Astrocyte of the cerebellum (primary cell): ENCODE measurements around the gene PTPRK.

Experiments used
- DNase-seq: peaks from one replicate; pipeline ENCODE4 v3.0.0-alpha.2; 2011; ENCODE audit warnings: low read depth
- H3K4me3 ChIP-seq: 2 replicates; pipeline ENCODE4 v1.5.1; 2011; ENCODE audit warnings: mild to moderate bottlenecking, low read depth, low read length, moderate library complexity
- in situ Hi-C: cut with HindIII; loops from 2 replicates; pipeline ENCODE4 v1.10.0; 2017; ENCODE audit warnings: low sequenced_read_pairs
- TF ChIP-seq, protein P1 (sequence below): IDR thresholded peaks from 2 replicates; pipeline ENCODE4 v1.5.1; 2012; ENCODE audit warnings: low read length, low read depth, moderate library complexity, mild to moderate bottlenecking; ENCODE audit errors: missing control alignments

Gene PTPRK

DNA sequence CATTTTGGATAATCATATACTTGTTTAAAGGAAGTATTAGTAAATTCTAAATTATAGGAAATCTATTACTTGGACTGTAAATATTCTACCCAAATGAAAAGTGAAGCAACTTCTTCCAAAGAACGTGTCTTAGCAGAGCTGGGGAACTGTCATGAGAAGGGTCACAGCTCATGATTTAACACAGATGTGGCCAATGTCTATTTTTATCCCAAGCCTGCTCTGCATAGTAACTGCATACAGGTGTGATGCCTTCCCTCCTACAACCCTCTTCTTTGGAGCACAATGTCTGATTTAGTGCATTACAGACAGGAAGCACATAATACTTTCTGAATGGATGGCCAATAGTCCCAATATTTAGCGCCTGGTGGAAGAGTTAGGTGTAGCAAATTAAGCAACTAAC, 480.9 kb downstream of the PTPRK start:
- DNase-seq: no peak
- H3K4me3 ChIP-seq: no peak overlapping the region
- TF ChIP-seq, protein P1, sequence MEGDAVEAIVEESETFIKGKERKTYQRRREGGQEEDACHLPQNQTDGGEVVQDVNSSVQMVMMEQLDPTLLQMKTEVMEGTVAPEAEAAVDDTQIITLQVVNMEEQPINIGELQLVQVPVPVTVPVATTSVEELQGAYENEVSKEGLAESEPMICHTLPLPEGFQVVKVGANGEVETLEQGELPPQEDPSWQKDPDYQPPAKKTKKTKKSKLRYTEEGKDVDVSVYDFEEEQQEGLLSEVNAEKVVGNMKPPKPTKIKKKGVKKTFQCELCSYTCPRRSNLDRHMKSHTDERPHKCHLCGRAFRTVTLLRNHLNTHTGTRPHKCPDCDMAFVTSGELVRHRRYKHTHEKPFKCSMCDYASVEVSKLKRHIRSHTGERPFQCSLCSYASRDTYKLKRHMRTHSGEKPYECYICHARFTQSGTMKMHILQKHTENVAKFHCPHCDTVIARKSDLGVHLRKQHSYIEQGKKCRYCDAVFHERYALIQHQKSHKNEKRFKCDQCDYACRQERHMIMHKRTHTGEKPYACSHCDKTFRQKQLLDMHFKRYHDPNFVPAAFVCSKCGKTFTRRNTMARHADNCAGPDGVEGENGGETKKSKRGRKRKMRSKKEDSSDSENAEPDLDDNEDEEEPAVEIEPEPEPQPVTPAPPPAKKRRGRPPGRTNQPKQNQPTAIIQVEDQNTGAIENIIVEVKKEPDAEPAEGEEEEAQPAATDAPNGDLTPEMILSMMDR: no peak
- in situ Hi-C loops: no loop called here

DNA sequence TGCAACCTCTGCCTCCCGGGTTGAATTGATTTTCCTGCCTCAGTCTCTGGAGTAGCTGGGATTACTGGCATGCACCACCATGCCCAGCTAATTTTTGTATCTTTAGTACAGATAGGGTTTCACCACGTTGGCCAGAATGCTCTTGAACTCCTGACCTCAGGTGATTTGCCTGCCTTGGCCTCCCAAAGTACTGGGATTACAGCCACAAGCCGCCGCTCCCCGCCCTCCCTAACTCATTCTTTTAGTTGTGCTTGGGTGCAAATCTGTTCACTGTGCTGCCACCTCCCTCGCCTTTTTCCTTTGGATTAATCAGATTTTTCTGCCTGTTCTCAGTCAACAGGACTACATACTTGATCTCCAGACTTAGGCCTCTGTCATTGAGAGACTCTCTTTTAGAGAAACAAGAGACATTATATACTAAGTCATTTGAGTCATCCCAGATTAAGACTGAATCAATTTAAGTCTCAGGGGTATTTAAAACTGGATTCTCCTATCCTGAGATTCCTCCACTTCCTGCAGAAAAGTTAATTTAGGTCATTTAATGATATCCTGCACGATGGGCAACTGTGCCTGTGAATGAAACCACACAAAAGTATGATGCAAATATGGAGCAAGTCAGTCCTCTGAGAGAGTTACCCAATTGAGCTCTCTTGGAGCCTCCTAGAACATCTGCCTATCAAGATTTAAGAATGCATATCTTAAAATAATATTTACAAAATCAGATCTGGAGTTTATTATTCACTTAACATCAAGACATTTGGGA, 483.4 kb downstream of the PTPRK start:
- in situ Hi-C loops: no loop called here
- no peak for DNase-seq
- TF ChIP-seq, protein P1: no peak
- H3K4me3 ChIP-seq: no peak overlapping the region

DNA sequence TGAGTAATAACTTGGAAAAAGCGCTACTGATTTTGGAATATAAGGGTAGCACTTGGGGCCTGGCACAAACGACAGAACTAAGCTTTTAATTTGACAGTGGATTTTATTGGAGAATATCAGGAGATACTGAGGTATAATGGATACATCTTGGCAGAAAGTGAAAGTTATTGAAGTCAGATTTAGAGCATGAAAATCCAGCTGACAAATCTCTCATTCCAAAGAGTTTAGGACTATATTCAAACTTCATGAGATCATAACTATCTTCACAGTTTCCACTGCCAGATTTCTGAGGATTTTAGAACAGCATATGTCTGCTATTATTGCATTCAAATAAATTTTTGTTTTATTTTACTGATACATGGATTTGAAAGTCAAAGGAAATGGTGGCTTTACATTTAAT, 487.2 kb downstream of the PTPRK start:
- TF ChIP-seq, protein P1: no peak
- H3K4me3 ChIP-seq: no peak overlapping the region
- DNase-seq: no peak
- in situ Hi-C loops: no loop called here

DNA sequence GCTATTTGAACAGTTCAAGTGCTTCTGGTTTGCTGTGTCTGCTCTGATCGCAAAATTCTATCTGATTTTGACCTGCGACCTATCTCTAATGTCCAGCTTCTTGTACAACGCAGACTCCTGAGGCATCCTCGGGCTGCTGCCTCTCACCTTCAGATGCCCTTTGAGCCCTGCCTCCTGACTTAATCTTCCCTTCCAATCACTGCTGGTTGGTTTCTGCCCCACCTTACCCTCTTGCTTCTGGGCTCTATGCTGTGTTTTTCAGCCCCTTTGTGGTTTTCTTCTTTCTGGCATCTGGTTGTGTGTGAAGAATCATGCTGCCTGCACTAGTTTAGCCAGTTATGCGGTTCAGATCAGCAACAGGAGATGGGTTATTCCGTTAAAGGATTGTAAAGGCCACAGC, 488.4 kb downstream of the PTPRK start:
- in situ Hi-C loops: no loop called here

DNA sequence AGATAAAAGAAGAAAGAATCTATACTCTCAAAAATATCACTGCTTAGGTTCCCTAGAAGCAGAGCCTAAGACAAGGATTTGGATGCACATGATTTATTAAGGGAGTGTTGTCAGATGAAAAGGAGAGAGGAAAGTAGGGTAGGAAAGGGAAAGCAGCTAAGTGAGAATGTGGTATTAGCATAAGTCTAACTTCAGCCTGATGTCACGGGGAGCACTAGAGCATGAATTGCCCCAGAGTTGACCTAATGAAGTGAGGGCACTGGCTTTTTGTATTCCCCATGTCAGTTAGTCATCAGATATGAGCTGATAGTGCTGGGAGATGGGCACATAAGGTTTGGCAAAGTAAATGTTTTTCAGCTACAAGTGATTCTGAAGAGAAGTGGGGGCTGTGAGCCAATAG, 490.6 kb downstream of the PTPRK start:
- in situ Hi-C loops: no loop called here
- H3K4me3 ChIP-seq: no peak overlapping the region
- TF ChIP-seq, protein P1: no peak
- no peak for DNase-seq

More for the DNA sequence above, 488.4 kb downstream of the PTPRK start:
- TF ChIP-seq, protein P1: no peak
- no peak overlapping the region for H3K4me3 ChIP-seq
- DNase-seq: no peak

DNA sequence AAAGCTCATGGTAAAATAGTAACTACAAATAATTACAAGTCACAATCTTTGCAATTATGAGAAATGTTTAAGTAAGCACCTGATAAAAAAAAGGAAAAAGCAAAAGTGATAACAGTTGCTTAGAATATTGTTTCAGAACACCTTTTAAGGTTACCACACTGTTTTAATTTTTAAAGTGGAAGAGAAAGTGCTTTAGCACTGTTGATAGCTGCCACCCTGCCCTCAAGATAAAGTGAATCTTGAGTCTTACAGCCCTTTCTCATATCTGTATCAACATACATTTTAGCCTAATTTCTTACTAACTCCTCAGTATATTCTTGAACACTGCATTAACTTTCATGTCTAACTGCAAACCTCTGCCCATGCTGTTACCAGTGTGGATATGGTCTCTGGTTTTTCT, 492.2 kb downstream of the PTPRK start:
- TF ChIP-seq, protein P1: no peak
- in situ Hi-C loops: no loop called here
- H3K4me3 ChIP-seq: no peak overlapping the region
- no peak for DNase-seq

DNA sequence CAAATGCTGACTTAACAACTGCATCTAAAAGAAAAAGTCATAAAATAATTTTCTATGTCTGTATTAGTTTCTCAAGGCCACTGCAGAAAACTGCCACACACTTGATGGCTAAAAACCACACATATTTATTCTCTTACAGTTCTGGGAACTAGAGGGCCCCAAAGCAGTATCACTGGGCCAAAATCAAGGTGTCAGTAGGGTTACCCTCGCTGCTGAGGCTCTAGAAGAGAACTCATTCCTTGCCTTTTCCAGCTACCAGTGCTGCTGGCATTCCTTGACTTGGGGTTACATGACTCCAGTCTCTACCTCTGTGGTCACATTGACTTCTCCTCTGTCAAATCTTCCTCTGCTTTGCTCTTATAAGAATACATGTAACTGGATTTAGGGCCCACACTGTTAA, 494.9 kb downstream of the PTPRK start:
- TF ChIP-seq, protein P1: no peak
- in situ Hi-C loops: no loop called here
- DNase-seq: no peak
- no peak overlapping the region for H3K4me3 ChIP-seq
